Measurements from ENCODE around the gene ADAMTS17. TPM values are rescaled to one million over a fixed set of nuclear protein-coding genes. Genes with fewer than 3 reads are reported as not detected.

ADAMTS17 gene
- total RNA-seq, 1 donor from 2014 or later, result 0.06 TPM

GRCh38 chr15:100061944-100062343 lies 279.8 kb downstream of the ADAMTS17 start:
- no peak overlapping the region for H3K4me3 ChIP-seq (ENCODE audit: low read depth, low read length)
- DNase-seq (ENCODE audit: low read depth), result no peak
- no peak for TF ChIP-seq CTCF (conservative IDR thresholded peaks at IDR 0.05; ENCODE audit: low read depth, low read length)

- no peak for TF ChIP-seq CTCF (conservative IDR thresholded peaks at IDR 0.05; ENCODE audit: low read depth, low read length)
- no peak overlapping the region for H3K4me3 ChIP-seq (ENCODE audit: low read depth, low read length)
- peak; percentile 30 for DNase-seq (ENCODE audit: low read depth)
Measured at GRCh38 chr15:100060276-100060926, 281.4 kb downstream of the ADAMTS17 start.

- DNase-seq (ENCODE audit: low read depth), result no peak
- TF ChIP-seq CTCF (conservative IDR thresholded peaks at IDR 0.05; ENCODE audit: low read depth, low read length), result no peak
- H3K4me3 ChIP-seq (ENCODE audit: low read depth, low read length), result no peak overlapping the region
Measured at GRCh38 chr15:100059521-100059920, 282.3 kb downstream of the ADAMTS17 start.

- no peak for DNase-seq (ENCODE audit: low read depth)
- TF ChIP-seq CTCF (conservative IDR thresholded peaks at IDR 0.05; ENCODE audit: low read depth, low read length), result no peak
- H3K4me3 ChIP-seq (ENCODE audit: low read depth, low read length), result no peak overlapping the region
Measured at GRCh38 chr15:100059094-100059493, 282.7 kb downstream of the ADAMTS17 start.

GRCh38 chr15:100058458-100058857 lies 283.3 kb downstream of the ADAMTS17 start:
- DNase-seq (ENCODE audit: low read depth), result no peak
- no peak overlapping the region for H3K4me3 ChIP-seq (ENCODE audit: low read depth, low read length)
- no peak for TF ChIP-seq CTCF (conservative IDR thresholded peaks at IDR 0.05; ENCODE audit: low read depth, low read length)

GRCh38 chr15:100057281-100057680 lies 284.5 kb downstream of the ADAMTS17 start:
- TF ChIP-seq CTCF (conservative IDR thresholded peaks at IDR 0.05; ENCODE audit: low read depth, low read length), result no peak
- no peak for DNase-seq (ENCODE audit: low read depth)
- H3K4me3 ChIP-seq (ENCODE audit: low read depth, low read length), result no peak overlapping the region

GRCh38 chr15:100056411-100057072 lies 285.2 kb downstream of the ADAMTS17 start:
- no peak for DNase-seq (ENCODE audit: low read depth)
- TF ChIP-seq CTCF (conservative IDR thresholded peaks at IDR 0.05; ENCODE audit: low read depth, low read length), result no peak
- no peak overlapping the region for H3K4me3 ChIP-seq (ENCODE audit: low read depth, low read length)
